OCI-LY1 (cell line): ENCODE data around the gene SPDL1.

Source experiments
- H2AFZ ChIP-seq: fragments of 200-600 bp; sonication (generic), shearing (Covaris generic); 2 replicates; pipeline ENCODE4 v1.6.0; 2014; ENCODE audit warnings: antibody characterized with exemption, mild to moderate bottlenecking, low read length
- H3F3A ChIP-seq: fragments of 200-600 bp; sonication (generic), shearing (Covaris generic); 2 replicates; pipeline ENCODE4 v1.6.0; 2014; ENCODE audit warnings: mild to moderate bottlenecking, antibody characterized with exemption, low read length, moderate library complexity; ENCODE audit not compliant: insufficient read depth
- H3K27ac ChIP-seq: fragments of 200-600 bp; sonication (generic); 2 replicates; pipeline ENCODE4 v1.5.1; 2014; ENCODE audit warnings: low read length, mixed run types, mild to moderate bottlenecking, low read depth; ENCODE audit not compliant: poor library complexity, severe bottlenecking
- H3K27me3 ChIP-seq: fragments of 200-600 bp; sonication (generic); 2 replicates; pipeline ENCODE4 v1.6.0; 2014; ENCODE audit warnings: antibody characterized with exemption, mild to moderate bottlenecking, low read length, moderate library complexity; ENCODE audit not compliant: insufficient read depth
- H3K36me3 ChIP-seq: fragments of 200-600 bp; sonication (generic); 2 replicates; pipeline ENCODE4 v1.6.1; 2014; ENCODE audit warnings: mild to moderate bottlenecking, antibody characterized with exemption, low read length, moderate library complexity, mixed read lengths; ENCODE audit not compliant: insufficient read depth
- H3K4me1 ChIP-seq: fragments of 200-600 bp; sonication (generic); 2 replicates; pipeline ENCODE4 v1.5.1; 2014; ENCODE audit warnings: mild to moderate bottlenecking, low read length, moderate library complexity; ENCODE audit not compliant: insufficient read depth, severe bottlenecking
- H3K4me2 ChIP-seq: fragments of 200-600 bp; sonication (generic), shearing (Covaris generic); 2 replicates; pipeline ENCODE4 v1.6.1; 2014; ENCODE audit warnings: low read length
- H3K4me3 ChIP-seq: fragments of 200-600 bp; sonication (generic); 2 replicates; pipeline ENCODE4 v1.5.1; 2014; ENCODE audit warnings: low read length, low read depth, mild to moderate bottlenecking, mixed read lengths; ENCODE audit not compliant: poor library complexity, severe bottlenecking
- H3K79me2 ChIP-seq: fragments of 200-600 bp; shearing (Covaris generic); 2 replicates; pipeline ENCODE4 v1.6.1; 2016; ENCODE audit warnings: mixed run types, low read length, mixed read lengths; ENCODE audit not compliant: insufficient read depth
- H3K9ac ChIP-seq: fragments of 200-600 bp; sonication (generic), shearing (Covaris generic); 2 replicates; pipeline ENCODE4 v1.6.1; 2014; ENCODE audit warnings: mild to moderate bottlenecking, low read length, mixed read lengths
- H3K9me2 ChIP-seq: fragments of 200-600 bp; sonication (generic), shearing (Covaris generic); 2 replicates; pipeline ENCODE4 v1.6.1; 2014; ENCODE audit warnings: low read depth, mild to moderate bottlenecking, low read length, mixed read lengths
- H3K9me3 ChIP-seq: fragments of 200-600 bp; shearing (Covaris generic); 2 replicates; pipeline ENCODE4 v1.6.1; 2014; ENCODE audit warnings: low read length, mixed read lengths
- H4K20me1 ChIP-seq: fragments of 200-600 bp; sonication (generic), shearing (Covaris generic); 2 replicates; pipeline ENCODE4 v1.6.0; 2016; ENCODE audit warnings: mild to moderate bottlenecking, low read length; ENCODE audit not compliant: insufficient read depth
- CTCF ChIP-seq: fragments of 200-600 bp; sonication (generic), shearing (Covaris generic); IDR thresholded peaks from 2 replicates; pipeline ENCODE4 v1.5.1; 2017; ENCODE audit warnings: mild to moderate bottlenecking, antibody characterized with exemption, low read length, moderate library complexity, mixed read lengths
- EZH2 ChIP-seq: fragments of 200-600 bp; sonication (generic), shearing (Covaris generic); IDR thresholded peaks from 2 replicates; pipeline ENCODE4 v1.8.0; 2017; ENCODE audit warnings: borderline replicate concordance, mixed run types, mild to moderate bottlenecking, antibody characterized with exemption, low read length, moderate library complexity, mixed read lengths

The SPDL1 gene

DNA sequence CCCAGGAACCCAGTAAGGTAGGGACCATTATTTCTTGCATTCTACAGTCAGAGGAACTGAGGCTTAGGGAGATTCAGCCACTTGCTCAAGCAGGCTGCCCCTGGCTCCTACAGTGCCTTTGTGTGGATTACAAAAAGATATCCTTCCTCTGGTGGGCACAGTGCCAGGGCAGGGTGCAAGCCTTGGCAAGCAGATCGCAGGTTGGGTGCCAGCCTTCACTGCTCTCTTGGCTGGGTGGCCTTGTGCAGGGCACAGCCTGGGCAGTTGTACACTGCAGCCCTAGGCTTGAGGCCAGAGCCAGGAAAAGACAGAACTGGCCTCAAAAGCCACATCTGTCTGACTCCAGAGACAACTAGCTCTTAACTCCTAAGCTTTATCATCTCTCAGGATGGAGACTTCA, 68.5 kb downstream of the SPDL1 start:
- Histone ChIP-seq H4K20me1 (no peaks in the 10 kb centered on the region), H3K27ac (no peak overlapping the region), H3K79me2 (peaks cover 56% of the 10 kb centered on the region)

DNA sequence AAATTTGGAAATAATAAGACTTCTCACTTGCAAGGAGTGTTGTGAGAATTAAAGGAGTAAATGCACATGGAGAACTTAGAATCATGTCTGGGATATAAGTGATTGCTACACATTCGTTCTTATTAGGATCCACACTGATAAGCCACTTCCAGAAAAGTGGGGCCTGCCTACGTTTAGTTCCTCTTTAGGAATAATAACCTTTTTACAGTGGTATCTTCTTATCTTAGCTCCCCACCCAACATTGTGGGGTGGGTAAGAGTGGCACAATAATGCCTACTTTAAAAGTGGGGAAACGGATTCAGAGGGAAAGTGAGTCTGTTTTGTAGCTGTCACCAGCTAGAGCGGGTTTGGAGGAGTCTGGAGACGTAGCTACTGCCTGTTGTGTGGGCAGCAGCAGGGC, 69.5 kb downstream of the SPDL1 start:
- Histone ChIP-seq H3K27me3 (no peaks in the 10 kb centered on the region), H3K9ac (no peak overlapping the region), H3K9me3 (no peaks in the 10 kb centered on the region), H3K36me3 (peaks cover 62% of the 10 kb centered on the region), H3K4me1 (peaks cover 14% of the 10 kb centered on the region), H3K4me3 (no peak overlapping the region), H3K79me2 (peaks cover 54% of the 10 kb centered on the region), H2AFZ (no peak overlapping the region), H3K9me2 (no peaks in the 10 kb centered on the region), H3F3A (no peaks in the 10 kb centered on the region), H3K27ac (no peak overlapping the region), H3K4me2 (no peak overlapping the region), H4K20me1 (no peaks in the 10 kb centered on the region)
- TF ChIP-seq EZH2 (no peak), CTCF (no peak)

More for the DNA sequence above, 68.5 kb downstream of the SPDL1 start:
- Histone ChIP-seq H3K4me3 (no peak overlapping the region), H3K9me3 (no peaks in the 10 kb centered on the region), H3F3A (no peaks in the 10 kb centered on the region), H3K4me2 (no peak overlapping the region), H3K9me2 (no peaks in the 10 kb centered on the region), H3K36me3 (peaks cover 57% of the 10 kb centered on the region), H3K27me3 (no peaks in the 10 kb centered on the region), H3K4me1 (peaks cover 22% of the 10 kb centered on the region), H3K9ac (no peak overlapping the region), H2AFZ (no peak overlapping the region)
- TF ChIP-seq CTCF (no peak), EZH2 (no peak)
